ENCODE measurements around the gene SF3A2.

DNA sequence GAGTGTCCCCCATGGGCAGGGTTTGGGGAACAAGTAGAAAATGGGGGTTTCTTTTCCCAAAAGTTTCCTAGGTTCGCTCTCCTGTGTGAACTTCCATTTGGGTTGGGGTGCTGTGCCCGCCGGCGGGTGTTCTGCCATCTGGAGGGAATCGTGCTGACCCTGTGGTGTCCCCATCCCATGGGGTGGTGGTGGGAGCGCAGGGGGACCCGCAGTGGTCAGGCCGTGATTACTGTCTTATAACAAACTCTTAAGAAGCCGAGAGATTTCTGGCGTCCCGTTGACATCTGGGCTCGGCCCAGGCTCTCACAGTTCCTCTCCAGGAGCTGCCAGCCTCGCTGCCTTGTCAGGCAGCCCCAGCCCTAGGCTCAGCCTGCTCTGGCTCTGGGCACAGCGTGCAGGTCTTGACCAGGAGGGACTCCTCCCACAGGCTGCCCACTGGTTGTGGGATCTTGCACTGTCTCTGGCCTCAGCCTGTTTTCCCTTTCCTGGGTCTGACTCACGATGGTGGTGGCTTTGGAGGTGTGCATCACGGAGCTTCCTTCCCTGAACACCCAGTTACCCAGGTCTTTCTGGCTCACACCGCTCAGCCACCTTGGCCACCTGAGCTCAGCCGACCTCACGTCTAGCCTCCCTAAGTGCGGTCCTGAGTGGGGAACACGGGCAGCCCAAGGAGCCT lies 35.0 kb upstream of the SF3A2 start:
- TF ChIP-seq, protein P1, sequence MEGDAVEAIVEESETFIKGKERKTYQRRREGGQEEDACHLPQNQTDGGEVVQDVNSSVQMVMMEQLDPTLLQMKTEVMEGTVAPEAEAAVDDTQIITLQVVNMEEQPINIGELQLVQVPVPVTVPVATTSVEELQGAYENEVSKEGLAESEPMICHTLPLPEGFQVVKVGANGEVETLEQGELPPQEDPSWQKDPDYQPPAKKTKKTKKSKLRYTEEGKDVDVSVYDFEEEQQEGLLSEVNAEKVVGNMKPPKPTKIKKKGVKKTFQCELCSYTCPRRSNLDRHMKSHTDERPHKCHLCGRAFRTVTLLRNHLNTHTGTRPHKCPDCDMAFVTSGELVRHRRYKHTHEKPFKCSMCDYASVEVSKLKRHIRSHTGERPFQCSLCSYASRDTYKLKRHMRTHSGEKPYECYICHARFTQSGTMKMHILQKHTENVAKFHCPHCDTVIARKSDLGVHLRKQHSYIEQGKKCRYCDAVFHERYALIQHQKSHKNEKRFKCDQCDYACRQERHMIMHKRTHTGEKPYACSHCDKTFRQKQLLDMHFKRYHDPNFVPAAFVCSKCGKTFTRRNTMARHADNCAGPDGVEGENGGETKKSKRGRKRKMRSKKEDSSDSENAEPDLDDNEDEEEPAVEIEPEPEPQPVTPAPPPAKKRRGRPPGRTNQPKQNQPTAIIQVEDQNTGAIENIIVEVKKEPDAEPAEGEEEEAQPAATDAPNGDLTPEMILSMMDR (IDR thresholded peaks at IDR 0.05), result no peak
- TF ChIP-seq EP300 (IDR thresholded peaks at IDR 0.05), result no peak
- no peak for TF ChIP-seq POLR2A (IDR thresholded peaks at IDR 0.05)
- TF ChIP-seq POLR2AphosphoS5 (IDR thresholded peaks at IDR 0.05), result no peak

Data from sigmoid colon (tissue), 4 donors.